Inflammatory macrophage treated with lipopolysaccharide for 4 hours (primary cell): Measurements from ENCODE around the gene SLF1.
A peak's percentile ranks its signal among the peaks of the same experiment; 100 is the strongest.
"Not testable (repeated sequence)": the region's sequence is repeated elsewhere in the genome, so short reads cannot be mapped to it uniquely, and the experiment has no call there.

Experiments used
- DNase-seq: peaks from one replicate; pipeline ENCODE4 v3.0.0-alpha.2; 2020

SLF1 gene

GRCh38 chr5:94618493-94619328 lies at the start of gene SLF1, which contains the start of gene KIAA0825:
Gene SLF1 (plus strand): TSS chr5:94618669. CDS start chr5:94628811, 10,142 bp downstream.
Gene KIAA0825 (minus strand): TSS chr5:94618604. CDS start chr5:94537126, 81,478 bp downstream.
- peak; percentile 87 for DNase-seq

- DNase-seq: no peak
Observed at GRCh38 chr5:94571415-94571814, 47.1 kb upstream of the SLF1 start.

GRCh38 chr5:94573349-94573748 lies 45.1 kb upstream of the SLF1 start:
- DNase-seq: not testable (repeated sequence)

- DNase-seq: no peak
Observed at GRCh38 chr5:94575196-94575595, 43.3 kb upstream of the SLF1 start.

GRCh38 chr5:94577466-94578245 lies 40.8 kb upstream of the SLF1 start:
- DNase-seq: no peak

- DNase-seq: peak; percentile 55
Observed at GRCh38 chr5:94595281-94595840, 23.1 kb upstream of the SLF1 start.

GRCh38 chr5:94613583-94613982 lies 4.9 kb upstream of the SLF1 start:
- DNase-seq: no peak

GRCh38 chr5:94614156-94614805 lies 4.2 kb upstream of the SLF1 start:
- no peak for DNase-seq

- DNase-seq: no peak
Observed at GRCh38 chr5:94615862-94616261, 2.6 kb upstream of the SLF1 start.

GRCh38 chr5:94618029-94618492 lies 408 bp upstream of the SLF1 start:
- DNase-seq: peak; percentile 70

GRCh38 chr5:94620256-94620655 lies 1.8 kb downstream of the SLF1 start:
- no peak for DNase-seq

GRCh38 chr5:94621763-94622162 lies 3.3 kb downstream of the SLF1 start:
- no peak for DNase-seq

GRCh38 chr5:94623011-94623410 lies 4.5 kb downstream of the SLF1 start:
- no peak for DNase-seq

- no peak for DNase-seq
Observed at GRCh38 chr5:94623877-94624276, 5.4 kb downstream of the SLF1 start.

GRCh38 chr5:94627191-94627590 lies 8.7 kb downstream of the SLF1 start:
- no peak for DNase-seq

GRCh38 chr5:94632024-94632423 lies 13.6 kb downstream of the SLF1 start:
- no peak for DNase-seq

GRCh38 chr5:94640176-94640575 lies 21.7 kb downstream of the SLF1 start:
- DNase-seq: no peak

GRCh38 chr5:94645053-94645452 lies 26.6 kb downstream of the SLF1 start:
- DNase-seq: no peak

- DNase-seq: no peak
Observed at GRCh38 chr5:94646758-94647157, 28.3 kb downstream of the SLF1 start.

- no peak for DNase-seq
Observed at GRCh38 chr5:94649874-94650273, 31.4 kb downstream of the SLF1 start.

GRCh38 chr5:94658272-94658671 lies 39.8 kb downstream of the SLF1 start:
- DNase-seq: no peak

GRCh38 chr5:94660506-94660905 lies 42.0 kb downstream of the SLF1 start:
- DNase-seq: no peak

GRCh38 chr5:94661086-94661485 lies 42.6 kb downstream of the SLF1 start:
- DNase-seq: no peak
